Fibroblast of the aortic adventitia (primary cell): ENCODE results near the gene WASF3. TPM values are rescaled to one million over a fixed set of nuclear protein-coding genes. Genes with fewer than 3 reads are reported as not detected.

Source experiments
- DNase-seq: peaks from one replicate; pipeline ENCODE4 v3.0.0-alpha.2; 2010; ENCODE audit warnings: low read depth
- H3K4me3 ChIP-seq: 2 replicates; pipeline ENCODE4 v1.5.1; 2011; ENCODE audit warnings: low read depth, mild to moderate bottlenecking, control low read depth, low read length, moderate library complexity
- CTCF ChIP-seq: IDR thresholded peaks from 2 replicates; pipeline ENCODE4 v1.5.1; 2011; ENCODE audit warnings: mild to moderate bottlenecking, low read length, control low read depth, inconsistent platforms; ENCODE audit not compliant: insufficient read depth
- total RNA-seq: library from RNA; depleted of rRNA; stranded (reverse); fragments of >200 nt; gene quantifications from 2 replicates; pipeline ENCODE4 v1.2.3, GENCODE V29; 2012; ENCODE audit warnings: low replicate concordance

The WASF3 gene
- 11.7 and 13.5 TPM in 2 replicates for total RNA-seq

GRCh38 chr13:26557393-26558073 lies at the start of gene WASF3:
TSS of gene WASF3 (plus strand) at chr13:26557683. CDS start at chr13:26642271, 84,588 bp downstream.
- TF ChIP-seq CTCF, result no peak
- peak; percentile 92 for DNase-seq
- H3K4me3 ChIP-seq, result peak within 1 kb of the TSS; percentile 80

GRCh38 chr13:26508885-26509284 lies 48.6 kb upstream of the WASF3 start:
- TF ChIP-seq CTCF, result no peak
- DNase-seq, result peak; percentile 97
- H3K4me3 ChIP-seq, result peak overlapping the region; percentile 31

- DNase-seq, result no peak
- no peak overlapping the region for H3K4me3 ChIP-seq
- no peak for TF ChIP-seq CTCF
These were observed 48.0 kb upstream of the WASF3 start for GRCh38 chr13:26509491-26509890.

GRCh38 chr13:26513931-26514330 lies 43.6 kb upstream of the WASF3 start:
- H3K4me3 ChIP-seq, result no peak overlapping the region
- DNase-seq, result no peak
- TF ChIP-seq CTCF, result no peak

- TF ChIP-seq CTCF, result no peak
- H3K4me3 ChIP-seq, result no peak overlapping the region
- DNase-seq, result no peak
These were observed 41.8 kb upstream of the WASF3 start for GRCh38 chr13:26515721-26516120.

- no peak for DNase-seq
- no peak overlapping the region for H3K4me3 ChIP-seq
- no peak for TF ChIP-seq CTCF
These were observed 39.5 kb upstream of the WASF3 start for GRCh38 chr13:26517936-26518335.

GRCh38 chr13:26518451-26518959 lies 39.0 kb upstream of the WASF3 start:
- no peak for TF ChIP-seq CTCF
- H3K4me3 ChIP-seq, result no peak overlapping the region
- DNase-seq, result no peak
